ENCODE results near the gene PRDM5.

Gene PRDM5

DNA sequence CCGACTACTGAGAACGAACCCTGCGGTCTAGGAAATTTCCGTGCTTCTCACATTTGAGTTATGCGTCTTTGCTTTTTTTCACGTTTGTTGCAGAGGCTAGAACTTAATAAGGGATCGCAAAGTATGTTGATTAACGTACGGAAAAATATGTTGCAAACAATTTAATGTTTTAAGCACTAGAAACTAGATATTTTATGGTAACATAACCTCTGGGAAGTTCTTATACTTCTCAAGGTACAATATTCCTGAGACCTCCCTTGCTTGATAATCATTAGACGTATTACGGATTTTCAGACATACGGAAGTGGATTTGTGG lies 639 bp upstream of the PRDM5 start:
- no peak for TF ChIP-seq CTCF (IDR thresholded peaks at IDR 0.05; ENCODE audit: low read depth, low read length)
- peak overlapping the region; percentile 73 for H3K4me3 ChIP-seq (ENCODE audit: low read depth, low read length)

GRCh38 chr4:120921456-120922380 lies 808 bp downstream of the PRDM5 start:
- peak overlapping the region; percentile 73 for H3K4me3 ChIP-seq (ENCODE audit: low read depth, low read length)
- no peak for TF ChIP-seq CTCF (IDR thresholded peaks at IDR 0.05; ENCODE audit: low read depth, low read length)

DNA sequence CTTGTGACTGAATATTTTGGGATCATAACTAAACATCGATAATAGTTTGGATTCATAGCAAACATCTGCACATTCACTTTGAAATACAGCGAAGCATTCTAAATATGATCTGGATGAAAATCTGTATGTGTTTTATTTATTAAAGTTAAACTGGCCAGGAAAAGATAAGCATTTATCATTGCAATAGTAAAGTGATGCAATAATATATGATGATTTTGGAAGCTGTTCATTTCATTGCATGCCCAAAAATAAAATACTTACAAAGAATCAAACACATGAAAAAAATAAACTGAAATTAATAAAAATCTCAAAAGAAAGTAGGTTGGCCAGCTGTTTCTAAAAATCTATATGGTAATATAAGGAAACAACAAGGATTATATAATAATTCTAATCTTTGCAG lies 1.9 kb downstream of the PRDM5 start:
- TF ChIP-seq CTCF (IDR thresholded peaks at IDR 0.05; ENCODE audit: low read depth, low read length) = no peak
- H3K4me3 ChIP-seq (ENCODE audit: low read depth, low read length) = no peak overlapping the region

DNA sequence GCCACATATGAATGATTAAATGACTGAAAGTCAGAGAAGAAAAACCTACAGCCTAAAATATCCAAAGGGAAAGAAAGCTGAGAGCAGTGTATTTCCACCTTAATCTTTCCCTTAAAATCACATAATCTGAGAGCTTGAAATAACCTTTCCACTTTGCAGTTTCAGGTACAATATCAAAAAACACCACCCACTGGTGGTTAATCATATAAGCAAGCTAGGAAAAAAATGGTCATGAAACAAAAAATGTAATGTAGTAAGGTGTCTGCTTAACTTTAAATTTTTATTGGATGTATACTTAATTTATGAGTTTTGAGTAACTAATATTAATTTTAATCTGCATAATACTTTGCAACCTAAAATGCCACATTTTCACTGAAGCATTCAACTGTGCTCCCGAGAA lies 3.2 kb downstream of the PRDM5 start:
- TF ChIP-seq CTCF (IDR thresholded peaks at IDR 0.05; ENCODE audit: low read depth, low read length) = no peak

GRCh38 chr4:120918788-120919187 lies 3.7 kb downstream of the PRDM5 start:
- no peak for TF ChIP-seq CTCF (IDR thresholded peaks at IDR 0.05; ENCODE audit: low read depth, low read length)
- no peak overlapping the region for H3K4me3 ChIP-seq (ENCODE audit: low read depth, low read length)

More for the DNA sequence above, 3.2 kb downstream of the PRDM5 start:
- H3K4me3 ChIP-seq (ENCODE audit: low read depth, low read length) = no peak overlapping the region

GRCh38 chr4:120918092-120918491 lies 4.4 kb downstream of the PRDM5 start:
- no peak for TF ChIP-seq CTCF (IDR thresholded peaks at IDR 0.05; ENCODE audit: low read depth, low read length)

DNA sequence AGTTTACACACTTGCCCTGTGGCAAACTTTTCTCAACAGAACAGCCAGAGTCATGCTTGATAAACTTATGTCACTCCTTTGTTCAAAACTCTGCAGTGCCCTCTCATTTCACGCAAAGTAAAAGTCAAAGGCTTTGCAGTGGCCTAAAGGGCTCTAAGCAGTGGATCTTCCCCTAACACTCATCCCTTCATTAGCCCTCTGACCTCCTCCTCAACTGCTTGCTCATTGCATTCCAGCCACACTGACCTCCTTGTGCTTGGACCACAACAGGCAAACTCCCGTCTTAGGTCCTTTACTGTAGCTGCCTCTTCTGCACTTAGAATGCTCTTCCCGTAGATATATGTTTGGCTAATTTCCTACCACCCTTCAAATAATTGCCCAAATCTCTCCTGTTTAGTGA lies 5.6 kb downstream of the PRDM5 start:
- no peak for TF ChIP-seq CTCF (IDR thresholded peaks at IDR 0.05; ENCODE audit: low read depth, low read length)
- no peak overlapping the region for H3K4me3 ChIP-seq (ENCODE audit: low read depth, low read length)

More at GRCh38 chr4:120918092-120918491, 4.4 kb downstream of the PRDM5 start:
- no peak overlapping the region for H3K4me3 ChIP-seq (ENCODE audit: low read depth, low read length)
